Loucy (cell line): Measurements from ENCODE around the gene TUBB4B.

ENCODE experiments used
- CTCF ChIP-seq: fragments of 200-600 bp; sonication (generic); conservative IDR thresholded peaks from 2 replicates; pipeline ENCODE4 v1.5.1; 2014; ENCODE audit warnings: mild to moderate bottlenecking, antibody characterized with exemption, low read length
- EZH2phosphoT487 ChIP-seq: fragments of 200-600 bp; IDR thresholded peaks from 2 replicates; pipeline ENCODE4 v1.6.1; 2018; ENCODE audit warnings: antibody characterized with exemption, mild to moderate bottlenecking, moderate library complexity, borderline replicate concordance

- TF ChIP-seq CTCF (peak; percentile 70), EZH2phosphoT487 (no peak)
These were observed 45.9 kb downstream of the TUBB4B start for GRCh38 chr9:137286975-137287383.
